Measurements from ENCODE around the gene SLK.

DNA sequence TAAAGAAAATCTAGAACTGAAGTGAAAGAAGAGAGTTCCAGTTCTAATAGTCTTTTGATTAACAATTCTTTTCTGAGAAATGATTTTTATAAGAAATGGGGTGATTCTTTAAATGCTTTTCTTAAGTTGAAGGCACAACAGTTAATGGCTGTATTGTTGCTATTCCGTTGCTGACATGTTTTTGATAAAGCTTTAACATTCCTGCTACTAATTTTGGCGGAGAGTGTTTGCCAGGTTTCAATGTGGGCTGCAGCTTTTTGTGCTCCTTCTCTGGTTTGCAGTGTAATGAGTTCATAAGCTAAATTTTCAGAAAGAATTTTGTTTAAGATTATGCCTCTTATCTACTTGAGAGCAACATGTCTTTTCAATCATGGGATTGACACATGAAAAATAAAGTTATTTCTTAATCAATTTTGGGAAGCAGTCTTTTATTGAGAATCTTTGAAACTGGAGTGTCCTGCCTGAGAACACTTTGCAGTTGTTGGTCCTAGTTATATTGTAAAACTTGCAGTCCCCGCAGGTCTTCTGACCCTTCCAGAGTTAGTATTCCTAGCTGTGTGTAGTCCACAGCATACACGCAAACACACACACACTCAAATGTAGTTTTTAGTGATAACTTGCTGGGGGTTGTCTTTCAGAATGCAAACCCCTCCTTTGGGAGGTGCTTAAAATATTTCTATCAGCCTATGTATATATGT, 62.0 kb downstream of the SLK start:
- TF ChIP-seq, protein P1, sequence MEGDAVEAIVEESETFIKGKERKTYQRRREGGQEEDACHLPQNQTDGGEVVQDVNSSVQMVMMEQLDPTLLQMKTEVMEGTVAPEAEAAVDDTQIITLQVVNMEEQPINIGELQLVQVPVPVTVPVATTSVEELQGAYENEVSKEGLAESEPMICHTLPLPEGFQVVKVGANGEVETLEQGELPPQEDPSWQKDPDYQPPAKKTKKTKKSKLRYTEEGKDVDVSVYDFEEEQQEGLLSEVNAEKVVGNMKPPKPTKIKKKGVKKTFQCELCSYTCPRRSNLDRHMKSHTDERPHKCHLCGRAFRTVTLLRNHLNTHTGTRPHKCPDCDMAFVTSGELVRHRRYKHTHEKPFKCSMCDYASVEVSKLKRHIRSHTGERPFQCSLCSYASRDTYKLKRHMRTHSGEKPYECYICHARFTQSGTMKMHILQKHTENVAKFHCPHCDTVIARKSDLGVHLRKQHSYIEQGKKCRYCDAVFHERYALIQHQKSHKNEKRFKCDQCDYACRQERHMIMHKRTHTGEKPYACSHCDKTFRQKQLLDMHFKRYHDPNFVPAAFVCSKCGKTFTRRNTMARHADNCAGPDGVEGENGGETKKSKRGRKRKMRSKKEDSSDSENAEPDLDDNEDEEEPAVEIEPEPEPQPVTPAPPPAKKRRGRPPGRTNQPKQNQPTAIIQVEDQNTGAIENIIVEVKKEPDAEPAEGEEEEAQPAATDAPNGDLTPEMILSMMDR (conservative IDR thresholded peaks at IDR 0.05 in 1 of 2, IDR thresholded peaks at IDR 0.05 in 1 of 2; ENCODE audit: extremely low read depth in 1 of 2, insufficient read depth in 1 of 2, low read depth in 1 of 2, low read length in 2 of 2), result no peak
- no peak for TF ChIP-seq EZH2 (IDR thresholded peaks at IDR 0.05; ENCODE audit: borderline replicate concordance, low read length)
